HCT116 (cell line): Measurements from ENCODE around the gene ELOB. TPM values are rescaled to one million over a fixed set of nuclear protein-coding genes. Genes with fewer than 3 reads are reported as not detected.

Source experiments
- ATAC-seq: fragments of 200-7000 bp; cut with Tn5 transposase; 2 replicates; pipeline ENCODE4 v1.9.1; 2020; ENCODE audit warnings: mild to moderate bottlenecking, moderate library complexity
- BruUV-seq: library from RNA; stranded (reverse); fragments of 400-500 nt; replicated peaks from 2 replicates; lab custom pipeline; 2021; lab: Mats Ljungman, UMichigan
- CTCF ChIA-PET: fragments of 300-600 bp; sonication (Branson Sonifier 250); formaldehyde crosslinking; loops from one replicate; lab custom pipeline; 2021; ENCODE audit warnings: antibody characterized with exemption; lab: Charles Lee
- POLR2A ChIA-PET: fragments of 300-600, 350-600 bp; sonication (Branson Sonifier 250); formaldehyde crosslinking; loops from one replicate; lab custom pipeline; 2021; ENCODE audit warnings: antibody characterized with exemption; lab: Charles Lee
- RAD21 ChIA-PET, 2 experiments: fragments of 300-600 bp; sonication (Branson Sonifier 250); formaldehyde crosslinking; loops; one replicate each; lab custom pipeline; 2023; ENCODE audit warnings: low total read pairs in 2 of 2; ENCODE audit not compliant: uncharacterized antibody in 2 of 2, unreplicated experiment in 2 of 2, low non-redundant PET in 1 of 2; lab: Charles Lee
- DNase-seq: peaks from one replicate; pipeline ENCODE4 v3.0.0-alpha.2; 2010; ENCODE audit warnings: low read depth, low spot score
- H2AFZ ChIP-seq: fragments of 200-600 bp; shearing (Covaris generic), sonication (generic); 2 replicates; pipeline ENCODE4 v1.6.1; 2017; ENCODE audit warnings: low read depth, mixed run types, mixed read lengths, antibody characterized with exemption, low read length; ENCODE audit not compliant: poor library complexity, severe bottlenecking
- H3K27ac ChIP-seq: 2 replicates; pipeline ENCODE4 v1.5.1; 2012; ENCODE audit warnings: low read depth, low read length
- H3K27me3 ChIP-seq: fragments of 200-600 bp; sonication (generic); 2 replicates; pipeline ENCODE4 v1.6.1; 2016; ENCODE audit warnings: mixed run types, low read length, mixed read lengths; ENCODE audit not compliant: insufficient read depth
- H3K36me3 ChIP-seq, 2 experiments: fragments of 200-500 bp in 1 of 2; fragments of 200-600 bp in 1 of 2; sonication (Bioruptor generic) in 1 of 2; sonication (generic) in 1 of 2; 2 replicates each; pipeline versions ENCODE4 v1.5.1 to v1.6.1; 2014 to 2016; ENCODE audit warnings: low read length in 2 of 2, inconsistent platforms in 1 of 2, mixed read lengths in 1 of 2, mixed run types in 1 of 2; ENCODE audit not compliant: insufficient read depth in 2 of 2, control insufficient read depth in 1 of 2
- H3K4me1 ChIP-seq, 2 experiments: fragments of 200-600 bp in 1 of 2; sonication (generic) in 1 of 2; 2 replicates each; pipeline versions ENCODE4 v1.5.1 to v1.6.1; 2012 to 2017; ENCODE audit warnings: low read length in 2 of 2, inconsistent platforms in 1 of 2, mild to moderate bottlenecking in 1 of 2, mixed read lengths in 1 of 2, mixed run types in 1 of 2, moderate library complexity in 1 of 2; ENCODE audit not compliant: insufficient read depth in 2 of 2, control insufficient read depth in 1 of 2
- H3K4me2 ChIP-seq: fragments of 200-600 bp; sonication (generic); 2 replicates; pipeline ENCODE4 v1.6.1; 2017; ENCODE audit warnings: mixed run types, low read length, mixed read lengths
- H3K4me3 ChIP-seq, 2 experiments: fragments of 200-600 bp in 1 of 2; sonication (generic) in 1 of 2; replicated peaks in 1 of 2; 2 replicates each; pipeline ENCODE4 v1.5.1; 2011 to 2016; ENCODE audit warnings: low read length in 2 of 2, control low read depth in 1 of 2, low read depth in 1 of 2, mild to moderate bottlenecking in 1 of 2, mixed read lengths in 1 of 2, mixed run types in 1 of 2
- H3K79me2 ChIP-seq: fragments of 200-600 bp; sonication (generic); 2 replicates; pipeline ENCODE4 v1.6.1; 2017; ENCODE audit warnings: mild to moderate bottlenecking, mixed run types, low read length, moderate library complexity, mixed read lengths; ENCODE audit not compliant: insufficient read depth
- H3K9ac ChIP-seq: fragments of 200-600 bp; sonication (generic); 2 replicates; pipeline ENCODE4 v1.6.1; 2016; ENCODE audit warnings: low read length, mixed read lengths
- H3K9me2 ChIP-seq: fragments of 200-600 bp; sonication (generic), shearing (Covaris generic); 2 replicates; pipeline ENCODE4 v1.6.1; 2017; ENCODE audit warnings: mixed run types, mild to moderate bottlenecking, moderate library complexity; ENCODE audit not compliant: insufficient read depth
- H3K9me3 ChIP-seq, 2 experiments: fragments of 200-500 bp in 1 of 2; fragments of 200-600 bp in 1 of 2; sonication (Bioruptor generic) in 1 of 2; sonication (generic) in 1 of 2; 2 replicates each; pipeline ENCODE4 v1.6.1; 2014 to 2017; ENCODE audit warnings: low read length in 2 of 2, mixed read lengths in 2 of 2, inconsistent platforms in 1 of 2, low read depth in 1 of 2, mild to moderate bottlenecking in 1 of 2, mixed run types in 1 of 2, moderate library complexity in 1 of 2; ENCODE audit not compliant: control insufficient read depth in 1 of 2, insufficient read depth in 1 of 2
- H4K20me1 ChIP-seq: fragments of 200-600 bp; sonication (generic), shearing (Covaris generic); 2 replicates; pipeline ENCODE4 v1.6.1; 2017; ENCODE audit warnings: mixed run types, mild to moderate bottlenecking, moderate library complexity; ENCODE audit not compliant: insufficient read depth
- ATF3 ChIP-seq: IDR thresholded peaks from 2 replicates; pipeline ENCODE4 v1.6.1; 2012
- CBX3 ChIP-seq: IDR thresholded peaks from 2 replicates; pipeline ENCODE4 v1.6.1; 2012; ENCODE audit warnings: low read depth
- CEBPB ChIP-seq: IDR thresholded peaks from 2 replicates; pipeline ENCODE4 v1.6.1; 2012; ENCODE audit warnings: low read depth
- CTCF ChIP-seq, 3 experiments: fragments of 200-600 bp in 1 of 3; sonication (generic) in 1 of 3; IDR thresholded peaks in 2 of 3; conservative IDR thresholded peaks in 1 of 3; 2 replicates each; pipeline ENCODE4 v1.5.1; 2012 to 2017; ENCODE audit warnings: low read depth in 2 of 3, low read length in 2 of 3, antibody characterized with exemption in 1 of 3, borderline replicate concordance in 1 of 3, control low read depth in 1 of 3, mild to moderate bottlenecking in 1 of 3, mixed read lengths in 1 of 3, mixed run types in 1 of 3, moderate library complexity in 1 of 3; ENCODE audit not compliant: insufficient read depth in 1 of 3
- EGR1 ChIP-seq: IDR thresholded peaks from 2 replicates; pipeline ENCODE4 v1.6.1; 2012; ENCODE audit warnings: low read depth
- POLR2AphosphoS5 ChIP-seq: IDR thresholded peaks from 2 replicates; pipeline ENCODE4 v1.6.1; 2011; ENCODE audit warnings: mild to moderate bottlenecking, low read depth, low read length, moderate library complexity
- RAD21 ChIP-seq: IDR thresholded peaks from 2 replicates; pipeline ENCODE4 v1.6.1; 2012; ENCODE audit warnings: low read depth, mild to moderate bottlenecking
- REST ChIP-seq: IDR thresholded peaks from 2 replicates; pipeline ENCODE4 v1.6.1; 2012; ENCODE audit warnings: low read depth
- SIN3A ChIP-seq: IDR thresholded peaks from 2 replicates; pipeline ENCODE4 v1.6.1; 2012; ENCODE audit warnings: low read depth
- SRF ChIP-seq: IDR thresholded peaks from 2 replicates; pipeline ENCODE4 v1.6.1; 2012; ENCODE audit warnings: low read depth
- TCF7L2 ChIP-seq: IDR thresholded peaks from 2 replicates; pipeline ENCODE4 v1.7.0; 2011; ENCODE audit warnings: borderline replicate concordance, inconsistent platforms; ENCODE audit not compliant: insufficient read depth, insufficient read length; ENCODE audit errors: extremely low read depth
- YY1 ChIP-seq: IDR thresholded peaks from 2 replicates; pipeline ENCODE4 v1.6.1; 2011; ENCODE audit warnings: low read length, low read depth, moderate library complexity, mild to moderate bottlenecking; ENCODE audit not compliant: insufficient replicate concordance; ENCODE audit errors: extremely low read depth
- ZBTB33 ChIP-seq: IDR thresholded peaks from 2 replicates; pipeline ENCODE4 v1.6.1; 2011; ENCODE audit warnings: mild to moderate bottlenecking, low read length, moderate library complexity; ENCODE audit not compliant: insufficient replicate concordance; ENCODE audit errors: extremely low read depth
- ZNF274 ChIP-seq: fragments of 200-500 bp; sonication (Bioruptor generic); IDR thresholded peaks from 2 replicates; pipeline ENCODE4 v1.6.1; 2014; ENCODE audit warnings: mild to moderate bottlenecking, low read depth, low read length, inconsistent platforms
- intact Hi-C: fragments of 100-400 bp; cut with micrococcal nuclease; formaldehyde crosslinking; loops from 2 replicates; pipeline ENCODE4 v1.10.0; 2022
- total RNA-seq: library from RNA; stranded (reverse); gene quantifications from one replicate; pipeline ENCODE4 v1.2.1, GENCODE V29; 2021; ENCODE audit not compliant: unreplicated experiment

ELOB gene
- total RNA-seq, 1 experiment from 2014 or later = 239 TPM

GRCh38 chr16:2806286-2806685 is 29.2 kb upstream of the ELOB start:
- Histone ChIP-seq H3K79me2 (no peaks in the 10 kb centered on the region), H4K20me1 (no peaks in the 10 kb centered on the region), H3K9ac (no peak overlapping the region), H3K27ac (no peak overlapping the region), H3K36me3 (no peaks in the 10 kb centered on the region), H3K4me1 (no peaks in the 10 kb centered on the region), H3K4me2 (no peak overlapping the region), H3K4me3 (no peak overlapping the region), H3K9me3 (peaks cover 0 to 12% of the 10 kb centered on the region in 2 experiments; a peak in 2 of 4 replicates), H3K27me3 (no peaks in the 10 kb centered on the region), H2AFZ (no peak overlapping the region), H3K9me2 (no peaks in the 10 kb centered on the region)
- ChIA-PET CTCF (no interaction called here), POLR2A (no interaction called here), RAD21 (no interaction called here)
- DNase-seq = no peak
- no peak for ATAC-seq
- no TSS peak for BruUV-seq
- TF ChIP-seq SIN3A (no peak), CBX3 (no peak), EGR1 (no peak), TCF7L2 (no peak), YY1 (no peak), RAD21 (no peak), CTCF (IDR thresholded peaks at IDR 0.05 in 2 of 3, conservative IDR thresholded peaks at IDR 0.05 in 1 of 3; ENCODE audit: borderline replicate concordance in 1 of 3, insufficient read depth in 1 of 3, low read depth in 2 of 3, low read length in 2 of 3) (no peak), SRF (no peak), ZBTB33 (no peak), POLR2AphosphoS5 (no peak), CEBPB (no peak), ATF3 (no peak), REST (no peak), ZNF274 (no peak)
- TF ChIP-seq, all 23 proteins: peak for 0
- intact Hi-C loops = no loop called here
